ENCODE results near the gene PATE2.

The PATE2 gene

GRCh38 chr11:125778728-125779127 is at the start of gene PATE2:
PATE2 (minus strand) TSS chr11:125778828; CDS start chr11:125778773, 55 bp downstream.
- no peak for DNase-seq

GRCh38 chr11:125807909-125808308 is 29.3 kb upstream of the PATE2 start:
- DNase-seq: no peak

GRCh38 chr11:125802387-125802786 is 23.8 kb upstream of the PATE2 start:
- DNase-seq: no peak

DNA sequence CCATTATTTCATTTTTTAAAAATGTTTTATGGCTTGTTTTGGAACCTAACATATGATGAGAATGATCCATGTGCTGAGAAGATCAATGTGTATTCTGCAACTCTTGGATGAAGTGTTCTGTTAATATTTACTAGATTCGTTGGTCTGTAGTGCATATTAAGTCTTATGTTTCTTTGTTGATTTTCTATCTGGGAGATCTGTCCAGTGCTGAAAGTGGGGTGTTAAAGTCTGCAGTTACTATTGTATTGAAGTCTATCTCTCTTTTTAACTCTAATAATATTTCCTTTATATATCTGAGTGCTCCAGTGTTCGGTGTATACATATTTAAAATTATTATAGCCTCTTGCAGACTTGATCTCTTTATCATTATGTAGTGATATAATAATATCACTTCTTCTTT is 21.2 kb upstream of the PATE2 start:
- no peak for DNase-seq

- no peak for DNase-seq
These were observed 19.0 kb upstream of the PATE2 start for GRCh38 chr11:125797641-125798040.

- DNase-seq: no peak
These were observed 12.2 kb upstream of the PATE2 start for GRCh38 chr11:125790825-125791224.

- DNase-seq: no peak
These were observed 9.2 kb upstream of the PATE2 start, which contains the start of gene PATE3 for GRCh38 chr11:125787827-125788226. PATE3 (plus strand) TSS chr11:125788127; CDS start chr11:125788152, 25 bp downstream.

DNA sequence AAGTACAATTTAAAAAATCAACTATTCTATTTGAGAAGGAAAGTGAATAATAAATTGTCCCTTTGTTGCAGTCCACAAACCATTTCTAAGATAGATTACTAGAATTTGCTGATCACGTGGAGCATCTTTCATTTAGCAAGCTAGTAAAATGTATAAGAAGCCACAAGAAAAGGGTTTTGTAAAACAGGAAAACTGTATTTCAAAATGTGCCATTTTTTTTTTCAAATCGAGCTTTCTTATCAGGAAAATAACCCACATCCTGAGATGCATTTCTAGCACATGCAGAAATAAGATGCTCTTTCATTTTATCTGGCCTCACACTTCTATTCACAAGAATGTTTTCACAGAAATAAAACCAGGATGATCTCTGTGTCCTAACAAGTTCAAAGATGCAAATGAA is 6.0 kb upstream of the PATE2 start:
- no peak for DNase-seq

DNA sequence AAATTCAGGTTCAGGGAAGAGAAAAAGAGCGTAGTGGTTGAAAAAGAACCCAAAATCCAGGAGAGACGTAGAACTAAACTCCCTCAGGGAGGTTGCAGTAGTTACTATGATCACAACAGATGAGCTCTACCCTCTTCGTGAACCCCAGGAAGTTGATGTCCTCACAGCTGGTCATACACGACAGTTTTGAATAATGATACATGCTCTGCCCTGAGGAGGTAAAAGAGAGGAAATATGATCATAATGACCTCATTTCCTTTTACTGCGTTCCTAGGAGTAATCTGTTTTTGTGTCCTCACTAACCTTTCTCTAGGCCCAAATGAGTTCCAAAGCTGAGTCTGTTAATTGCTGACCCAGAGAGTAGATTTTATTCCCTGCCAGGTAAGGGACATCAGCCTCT is 1.3 kb downstream of the PATE2 start:
- DNase-seq: no peak

DNA sequence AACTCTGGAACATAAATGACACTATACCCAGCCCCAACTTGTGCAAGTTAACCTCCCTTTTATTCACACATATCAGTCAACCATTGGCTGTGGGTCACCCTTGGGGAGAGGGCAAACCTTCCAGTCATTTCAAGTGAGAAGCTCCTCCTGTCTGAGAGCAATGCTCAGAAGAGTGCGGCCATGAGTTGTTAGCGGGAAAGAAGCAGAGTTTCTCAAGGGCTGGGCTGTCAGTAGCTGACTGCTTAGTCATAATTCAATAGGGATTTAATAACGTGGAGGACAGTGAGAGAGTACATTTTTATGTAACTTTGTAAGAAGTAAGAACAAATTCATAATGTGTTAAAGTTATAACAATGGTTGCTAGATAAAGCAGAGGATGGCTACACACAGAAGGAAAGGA is 5.1 kb downstream of the PATE2 start:
- no peak for DNase-seq

DNA sequence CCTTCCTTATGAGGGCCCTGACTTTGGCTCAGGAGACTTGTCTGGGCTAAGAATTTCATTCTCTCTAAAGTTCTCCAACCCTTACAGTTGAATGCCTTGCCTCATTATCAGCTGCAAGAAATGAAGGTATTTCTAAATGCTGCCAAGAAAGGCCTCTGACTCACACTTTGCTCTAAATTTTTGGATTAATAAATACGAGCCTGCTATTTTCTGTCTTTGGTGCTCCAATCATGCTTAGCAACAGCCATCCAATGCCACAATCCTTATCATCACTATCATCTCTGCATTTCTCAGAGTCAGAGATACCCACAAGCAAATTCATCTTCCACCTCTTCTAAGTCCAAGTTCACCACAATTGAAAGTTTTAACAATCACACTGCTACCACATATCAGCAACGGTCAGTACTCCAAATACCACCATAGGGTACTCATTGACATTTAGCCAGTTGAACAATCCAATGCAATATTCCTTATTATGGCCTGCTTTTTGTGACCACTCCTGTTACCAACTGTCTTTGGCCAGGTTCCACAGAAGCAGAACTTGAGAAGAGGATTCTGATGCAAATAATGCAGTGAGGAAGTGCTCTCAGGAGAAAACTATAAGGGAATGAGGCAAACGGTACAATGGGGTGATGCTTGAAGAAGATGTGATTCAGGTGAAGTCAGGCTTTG is 5.7 kb downstream of the PATE2 start:
- no peak for DNase-seq

GRCh38 chr11:125770583-125770982 is 8.0 kb downstream of the PATE2 start:
- DNase-seq: no peak

DNA sequence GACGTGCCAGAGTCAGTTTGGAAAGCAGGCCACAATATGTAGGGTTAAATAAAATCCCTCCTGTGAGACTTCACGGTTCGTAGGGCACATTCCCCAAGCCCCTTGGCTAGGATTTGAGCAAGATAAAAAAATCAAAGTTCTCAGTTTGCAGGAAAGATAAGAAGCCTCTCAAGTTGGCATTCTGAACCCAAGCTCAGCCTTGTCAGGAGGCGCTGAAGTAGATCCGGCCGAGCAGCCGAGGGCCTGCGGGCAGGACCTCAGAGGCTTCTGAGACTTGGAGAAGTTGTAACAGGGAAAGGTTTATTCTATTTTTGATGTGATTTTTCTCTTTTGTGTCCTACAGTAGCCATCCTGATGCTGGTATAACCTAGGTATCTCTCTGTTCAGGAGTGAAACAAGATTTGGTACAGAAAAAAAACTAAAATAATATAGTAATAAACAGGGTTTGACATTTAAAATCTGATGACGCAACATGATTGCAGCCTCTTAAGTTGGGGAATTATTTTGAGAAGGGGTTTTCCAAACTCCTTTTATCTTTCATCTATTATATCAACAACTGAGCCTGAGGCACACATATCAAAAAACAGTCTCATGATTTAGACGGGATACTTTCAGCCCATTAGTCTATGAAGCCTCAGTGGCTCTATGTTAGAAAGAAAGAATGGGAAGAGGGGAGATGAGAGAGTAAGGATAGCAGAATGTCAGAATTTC is 10.1 kb downstream of the PATE2 start:
- no peak for DNase-seq

- DNase-seq: no peak
These were observed 12.4 kb downstream of the PATE2 start for GRCh38 chr11:125766251-125766650.

- no peak for DNase-seq
These were observed 15.1 kb downstream of the PATE2 start for GRCh38 chr11:125763483-125763882.

GRCh38 chr11:125762445-125762844 is 16.2 kb downstream of the PATE2 start:
- no peak for DNase-seq

- DNase-seq: no peak
These were observed 22.6 kb downstream of the PATE2 start for GRCh38 chr11:125756050-125756449.

DNA sequence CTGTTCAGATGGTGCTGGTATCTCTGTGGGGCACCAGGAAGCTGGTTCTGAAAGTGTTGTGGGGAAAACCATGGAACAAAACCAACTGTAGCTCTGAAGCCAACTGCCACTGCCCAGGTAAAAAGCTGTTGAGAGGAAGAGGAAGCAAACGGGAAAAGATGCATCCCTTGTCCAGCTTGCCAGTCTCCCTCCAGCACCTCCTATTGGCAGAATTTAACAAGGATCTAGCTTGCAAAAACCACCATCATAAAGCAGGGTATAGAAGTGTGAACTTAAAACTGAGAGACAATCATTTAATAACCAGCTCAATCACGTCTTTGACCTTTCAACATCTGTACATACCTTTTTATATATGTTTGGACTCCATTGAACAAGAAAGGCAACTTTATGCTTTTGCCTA is 28.0 kb downstream of the PATE2 start:
- no peak for DNase-seq

DNA sequence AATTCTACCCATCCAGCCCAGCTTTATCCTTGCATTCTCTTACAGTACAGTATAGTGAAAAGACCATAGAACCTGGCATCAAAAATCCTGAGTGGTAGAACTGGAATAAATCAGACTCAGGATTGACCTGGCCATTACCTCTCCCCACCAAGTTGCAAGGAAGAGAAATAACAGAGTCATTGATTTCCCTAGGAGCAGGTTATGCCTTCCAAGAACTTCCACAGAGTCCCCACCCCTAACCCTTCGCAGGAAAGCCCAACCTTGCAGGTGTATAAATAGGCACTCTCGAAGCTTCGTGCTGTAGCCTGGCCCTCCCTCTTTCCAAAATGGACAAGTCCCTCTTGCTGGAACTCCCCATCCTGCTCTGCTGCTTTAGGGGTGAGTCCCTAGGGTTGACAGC is 32.6 kb downstream of the PATE2 start, which contains the start of gene PATE1:
PATE1 (plus strand) TSS at position 301 of the 400 bp plus-strand sequence; CDS start at position 327, 26 bp downstream.
- DNase-seq: no peak

GRCh38 chr11:125743681-125744080 is 34.9 kb downstream of the PATE2 start:
- no peak for DNase-seq

- DNase-seq: no peak
These were observed 38.0 kb downstream of the PATE2 start for GRCh38 chr11:125740617-125741016.

- no peak for DNase-seq
These were observed 49.7 kb downstream of the PATE2 start for GRCh38 chr11:125728969-125729368.
